ENCODE results near the gene ARRDC3. TPM values are rescaled to one million over a fixed set of nuclear protein-coding genes. Genes with fewer than 3 reads are reported as not detected.

The ARRDC3 gene
- total and polyA plus RNA-seq, 2 of the 8 experiments (the other 6 are each of a cell fraction or from before 2014, with no cell fraction given), result 2.9 to 5.7 TPM

DNA sequence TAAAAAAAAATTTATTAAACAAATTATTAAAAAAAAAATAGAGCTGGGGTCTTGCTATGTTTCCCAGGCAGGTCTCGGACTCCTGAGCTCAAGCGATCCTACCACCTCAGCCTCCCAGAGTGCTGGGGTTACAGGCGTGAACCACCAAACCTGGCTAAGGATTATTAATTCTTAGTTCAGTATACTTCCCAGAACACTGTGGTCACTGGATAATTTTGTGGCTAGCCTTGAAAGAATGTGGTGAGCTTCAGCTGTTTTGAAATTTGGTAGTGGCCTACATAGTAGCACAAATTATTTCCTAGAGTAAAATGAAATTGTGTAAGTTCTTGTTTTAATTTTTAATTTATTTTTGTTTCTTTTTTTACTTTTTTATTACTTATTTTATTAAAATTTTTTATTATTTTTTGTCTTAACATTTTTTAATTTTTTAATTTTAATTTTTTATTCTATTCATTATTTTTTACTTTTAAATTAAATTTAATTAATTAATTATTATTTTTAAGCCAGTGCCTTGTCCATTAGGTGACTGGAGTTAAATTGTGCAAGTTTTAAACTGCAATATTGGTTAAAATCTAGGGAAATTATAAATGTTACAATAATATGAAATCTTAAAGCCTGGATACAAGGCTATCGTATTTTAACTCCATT lies 23.0 kb downstream of the ARRDC3 start (continued):
- no peak for TF ChIP-seq SIN3A (conservative IDR thresholded peaks at IDR 0.05 in 1 of 2, IDR thresholded peaks at IDR 0.05 in 1 of 2; ENCODE audit: low read depth in 1 of 2, low read length in 2 of 2)
- TF ChIP-seq TAF7 (optimal IDR thresholded peaks at IDR 0.05; ENCODE audit: borderline replicate concordance, low read depth, low read length), result no peak
- no peak for TF ChIP-seq POLR2AphosphoS5 (IDR thresholded peaks at IDR 0.05; ENCODE audit: low read depth, low read length)
- TF ChIP-seq TCF12 (IDR thresholded peaks at IDR 0.05; ENCODE audit: low read depth, low read length), result no peak
- TF ChIP-seq SIX5 (IDR thresholded peaks at IDR 0.05; ENCODE audit: low read depth, low read length), result no peak
- TF ChIP-seq NANOG (IDR thresholded peaks at IDR 0.05; ENCODE audit: insufficient read depth, low read depth, low read length, poor library complexity, severe bottlenecking), result no peak
